Vagina (tissue), 2 donors: ENCODE data around the gene SHE.

ENCODE experiments used
- POLR2A ChIP-seq, 2 donors: fragments of 450-650 bp; IDR thresholded peaks; one replicate each; pipeline ENCODE4 v1.6.1; 2017; ENCODE audit warnings: antibody characterized with exemption in 2 of 2, mild to moderate bottlenecking in 2 of 2, moderate library complexity in 2 of 2
- POLR2AphosphoS5 ChIP-seq, 2 donors: sonication (generic); formaldehyde crosslinking; IDR thresholded peaks; one replicate each; pipeline ENCODE4 v1.9.0; 2017; ENCODE audit warnings: antibody characterized with exemption in 2 of 2, mild to moderate bottlenecking in 2 of 2, low read depth in 1 of 2; ENCODE audit not compliant: insufficient read depth in 1 of 2

GRCh38 chr1:154430903-154431302, 71.3 kb downstream of the SHE start:
- TF ChIP-seq POLR2AphosphoS5 (IDR thresholded peaks at IDR 0.05; ENCODE audit: insufficient read depth in 1 of 2, low read depth in 1 of 2), result no peak
- no peak for TF ChIP-seq POLR2A (IDR thresholded peaks at IDR 0.05)
